ENCODE data around the gene ZFHX2. TPM values are rescaled to one million over a fixed set of nuclear protein-coding genes. Genes with fewer than 3 reads are reported as not detected.

Gene ZFHX2
- total RNA-seq, 1 donor = 0.36 TPM

DNA sequence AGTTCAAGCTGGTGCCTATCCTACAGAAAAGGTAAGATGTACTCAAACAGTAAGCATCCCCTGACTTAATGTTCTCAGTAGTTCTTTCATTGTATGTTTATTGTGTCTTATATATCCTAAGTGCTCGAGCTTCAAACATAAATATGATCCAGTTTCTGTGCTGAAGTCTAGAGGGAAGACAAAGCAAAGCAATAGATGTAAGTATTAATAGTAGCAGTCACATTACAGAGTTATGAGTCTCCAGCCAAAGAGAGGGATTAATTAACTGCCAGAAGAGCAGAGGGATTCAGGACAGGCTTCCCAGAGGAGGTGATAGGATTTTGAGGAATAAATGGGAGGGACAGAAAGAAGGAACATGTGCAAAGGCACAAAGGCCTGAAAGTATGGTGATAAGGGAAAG is 80.6 kb downstream of the ZFHX2 start:
- TF ChIP-seq, protein P1, sequence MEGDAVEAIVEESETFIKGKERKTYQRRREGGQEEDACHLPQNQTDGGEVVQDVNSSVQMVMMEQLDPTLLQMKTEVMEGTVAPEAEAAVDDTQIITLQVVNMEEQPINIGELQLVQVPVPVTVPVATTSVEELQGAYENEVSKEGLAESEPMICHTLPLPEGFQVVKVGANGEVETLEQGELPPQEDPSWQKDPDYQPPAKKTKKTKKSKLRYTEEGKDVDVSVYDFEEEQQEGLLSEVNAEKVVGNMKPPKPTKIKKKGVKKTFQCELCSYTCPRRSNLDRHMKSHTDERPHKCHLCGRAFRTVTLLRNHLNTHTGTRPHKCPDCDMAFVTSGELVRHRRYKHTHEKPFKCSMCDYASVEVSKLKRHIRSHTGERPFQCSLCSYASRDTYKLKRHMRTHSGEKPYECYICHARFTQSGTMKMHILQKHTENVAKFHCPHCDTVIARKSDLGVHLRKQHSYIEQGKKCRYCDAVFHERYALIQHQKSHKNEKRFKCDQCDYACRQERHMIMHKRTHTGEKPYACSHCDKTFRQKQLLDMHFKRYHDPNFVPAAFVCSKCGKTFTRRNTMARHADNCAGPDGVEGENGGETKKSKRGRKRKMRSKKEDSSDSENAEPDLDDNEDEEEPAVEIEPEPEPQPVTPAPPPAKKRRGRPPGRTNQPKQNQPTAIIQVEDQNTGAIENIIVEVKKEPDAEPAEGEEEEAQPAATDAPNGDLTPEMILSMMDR (IDR thresholded peaks at IDR 0.05; ENCODE audit: insufficient read depth, low read length) = no peak
- no peak overlapping the region for H3K4me3 ChIP-seq (ENCODE audit: low read depth, low read length)
- DNase-seq (ENCODE audit: low read depth) = no peak

Other genes starting within 250 kb of the ZFHX2 start
- 6.6 and 10.9 TPM in 2 replicates for gene PPP1R3E, start 248.9 kb downstream of the ZFHX2 start, total RNA-seq (ENCODE audit: low replicate concordance)
- gene BCL2L2, start 244.9 kb downstream of the ZFHX2 start, total RNA-seq (ENCODE audit: low replicate concordance) = 18.5 and 19.9 TPM in 2 replicates
- 44.8 and 53.4 TPM in 2 replicates for gene PABPN1, start 230.3 kb downstream of the ZFHX2 start, total RNA-seq (ENCODE audit: low replicate concordance)
- gene SLC22A17, start 198.9 kb downstream of the ZFHX2 start, total RNA-seq (ENCODE audit: low replicate concordance) = 9.6 and 13.4 TPM in 2 replicates
- gene EFS, start 186.6 kb downstream of the ZFHX2 start, total RNA-seq (ENCODE audit: low replicate concordance) = 4.6 and 10.8 TPM in 2 replicates
- not detected in 2 replicates for gene IL25, start 179.0 kb downstream of the ZFHX2 start, total RNA-seq (ENCODE audit: low replicate concordance)
- gene CMTM5, start 174.7 kb downstream of the ZFHX2 start, total RNA-seq (ENCODE audit: low replicate concordance) = 0.49 TPM in 1 of 2 replicates, not detected in the other
- not detected in 2 replicates for gene MYH6, start 143.5 kb downstream of the ZFHX2 start, total RNA-seq (ENCODE audit: low replicate concordance)
- gene MYH7, start 116.1 kb downstream of the ZFHX2 start, total RNA-seq (ENCODE audit: low replicate concordance) = not detected in 2 replicates
- gene NGDN, start 82.1 kb downstream of the ZFHX2 start, total RNA-seq (ENCODE audit: low replicate concordance) = 31.5 and 73.5 TPM in 2 replicates
- gene THTPA, start 4.5 kb upstream of the ZFHX2 start, total RNA-seq (ENCODE audit: low replicate concordance) = 22.3 and 26.8 TPM in 2 replicates
- 4.0 and 4.3 TPM in 2 replicates for gene AP1G2, start 16.0 kb upstream of the ZFHX2 start, total RNA-seq (ENCODE audit: low replicate concordance)
- gene JPH4, start 27.0 kb upstream of the ZFHX2 start, total RNA-seq (ENCODE audit: low replicate concordance) = not detected in 2 replicates
- gene DHRS2, start 84.6 kb upstream of the ZFHX2 start, total RNA-seq (ENCODE audit: low replicate concordance) = 1.1 TPM in 1 of 2 replicates, not detected in the other

Data from fibroblast of the aortic adventitia (primary cell).